Measurements from ENCODE around the gene ARMC9.

The ARMC9 gene

GRCh38 chr2:231376857-231377256 lies 178.4 kb downstream of the ARMC9 start:
- in situ Hi-C loops (cut with MboI; ENCODE audit: low sequenced_read_pairs) = no loop called here

GRCh38 chr2:231378026-231378722 lies 179.7 kb downstream of the ARMC9 start:
- in situ Hi-C loops (cut with MboI; ENCODE audit: low sequenced_read_pairs) = no loop called here

- in situ Hi-C loops (cut with MboI; ENCODE audit: low sequenced_read_pairs) = no loop called here
Observed at GRCh38 chr2:231379266-231380215, 181.1 kb downstream of the ARMC9 start.

DNA sequence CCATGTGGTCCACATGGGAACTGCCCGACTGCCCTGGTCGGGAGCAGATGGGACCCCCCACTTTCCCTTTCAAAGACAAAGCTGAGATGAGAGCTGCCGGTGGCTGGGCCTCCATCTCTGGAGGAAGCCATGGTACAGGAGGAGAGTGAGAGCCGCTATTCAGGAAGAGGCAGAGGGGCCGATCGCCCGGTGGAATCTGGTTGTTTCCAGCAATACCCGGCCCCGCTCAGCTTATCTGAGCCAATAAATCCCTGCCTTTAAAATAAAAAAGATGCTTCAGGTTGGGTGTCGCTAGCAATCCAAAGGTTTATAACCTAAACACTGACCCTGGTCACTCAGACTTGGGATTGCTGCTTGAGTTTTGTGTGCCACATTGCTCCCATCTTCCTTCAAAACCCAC lies 181.9 kb downstream of the ARMC9 start:
- in situ Hi-C loops (cut with MboI; ENCODE audit: low sequenced_read_pairs) = no loop called here

GRCh38 chr2:231380991-231381847 lies 182.8 kb downstream of the ARMC9 start:
- in situ Hi-C loops (cut with MboI; ENCODE audit: low sequenced_read_pairs) = no loop called here

DNA sequence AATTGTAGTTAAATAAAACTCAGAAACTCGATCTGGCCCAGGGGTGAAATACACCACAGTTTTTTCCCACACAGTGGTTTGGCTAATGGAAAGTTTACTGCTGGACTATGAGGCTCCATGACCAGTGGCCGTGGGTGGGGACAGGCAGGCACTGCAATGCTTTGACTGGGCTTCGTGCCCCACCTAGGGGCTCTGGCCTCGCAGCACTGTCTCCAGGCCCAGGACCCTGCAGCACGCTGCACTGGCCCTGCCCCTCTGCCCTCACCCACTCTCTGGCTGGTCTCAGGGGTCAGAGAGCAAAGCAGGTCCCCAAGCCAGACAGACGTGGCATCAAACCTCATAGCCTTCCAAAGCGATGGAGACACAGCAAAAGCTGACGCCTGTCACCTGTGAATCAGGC lies 183.7 kb downstream of the ARMC9 start:
- in situ Hi-C loops (cut with MboI; ENCODE audit: low sequenced_read_pairs) = no loop called here

DNA sequence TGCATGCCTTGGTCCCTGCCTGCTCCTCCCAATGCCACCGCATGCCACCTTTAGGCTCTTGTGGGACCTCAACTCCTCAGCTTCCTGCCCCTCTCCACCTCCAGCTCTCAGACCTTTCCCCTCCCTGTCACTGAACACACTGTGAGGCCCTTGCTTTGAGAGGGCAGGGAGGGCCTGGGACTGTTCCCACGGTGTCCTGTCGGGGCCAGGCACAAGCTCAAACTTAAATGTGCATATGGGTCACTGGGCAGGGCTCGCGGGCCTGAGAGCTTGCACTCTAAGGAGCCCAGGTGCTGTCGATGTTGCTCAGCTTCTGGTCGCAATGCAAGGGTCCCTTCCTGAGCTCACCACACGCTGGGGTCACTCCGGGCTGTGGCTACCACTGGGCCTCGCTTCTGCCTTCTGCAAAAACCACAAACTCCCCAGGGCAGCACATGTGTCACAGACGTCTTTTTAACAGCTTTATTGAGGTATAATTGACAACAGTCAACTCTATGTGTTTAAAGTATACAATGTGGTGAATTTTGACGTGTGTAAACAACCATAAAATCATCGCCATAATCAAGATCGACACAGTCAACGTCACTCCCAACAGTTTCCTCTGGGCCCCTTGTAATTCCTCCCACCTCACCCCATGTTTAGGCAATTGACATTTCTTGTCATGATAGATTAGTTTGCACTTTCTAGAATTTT lies 185.1 kb downstream of the ARMC9 start:
- in situ Hi-C loops (cut with MboI; ENCODE audit: low sequenced_read_pairs) = no loop called here

- in situ Hi-C loops (cut with MboI; ENCODE audit: low sequenced_read_pairs) = no loop called here
Observed at GRCh38 chr2:231384109-231384435, 185.6 kb downstream of the ARMC9 start.

- in situ Hi-C loops (cut with MboI; ENCODE audit: low sequenced_read_pairs) = no loop called here
Observed at GRCh38 chr2:231384970-231385369, 186.5 kb downstream of the ARMC9 start.

DNA sequence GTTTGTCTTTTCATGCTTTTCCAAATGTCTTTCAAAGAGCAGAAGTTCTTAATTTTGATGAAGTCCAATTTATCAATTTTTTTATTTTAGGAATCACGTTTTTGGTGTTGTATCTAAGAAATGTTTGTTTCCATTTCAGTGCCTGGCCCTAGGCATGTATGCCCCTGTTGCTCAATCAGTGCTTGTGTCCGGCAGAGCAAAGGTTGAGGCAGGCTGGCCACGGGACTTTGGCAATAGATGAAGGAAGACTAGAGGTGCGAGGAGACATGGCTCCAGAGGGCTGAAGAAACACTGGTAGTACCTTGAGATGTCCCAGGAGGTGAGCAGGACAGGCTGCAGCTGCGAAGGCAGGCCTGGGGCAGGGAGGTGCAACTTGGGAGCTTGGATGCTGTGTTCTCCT lies 187.0 kb downstream of the ARMC9 start:
- in situ Hi-C loops (cut with MboI; ENCODE audit: low sequenced_read_pairs) = no loop called here

GRCh38 chr2:231386446-231386845 lies 188.0 kb downstream of the ARMC9 start:
- in situ Hi-C loops (cut with MboI; ENCODE audit: low sequenced_read_pairs) = no loop called here

- in situ Hi-C loops (cut with MboI; ENCODE audit: low sequenced_read_pairs) = no loop called here
Observed at GRCh38 chr2:231387904-231388724, 189.7 kb downstream of the ARMC9 start.

- in situ Hi-C loops (cut with MboI; ENCODE audit: low sequenced_read_pairs) = no loop called here
Observed at GRCh38 chr2:231388725-231389346, 190.4 kb downstream of the ARMC9 start.

GRCh38 chr2:231390667-231391066 lies 192.2 kb downstream of the ARMC9 start:
- in situ Hi-C loops (cut with MboI; ENCODE audit: low sequenced_read_pairs) = no loop called here

- in situ Hi-C loops (cut with MboI; ENCODE audit: low sequenced_read_pairs) = no loop called here
Observed at GRCh38 chr2:231391981-231392380, 193.6 kb downstream of the ARMC9 start.

- in situ Hi-C loops (cut with MboI; ENCODE audit: low sequenced_read_pairs) = no loop called here
Observed at GRCh38 chr2:231392431-231393148, 194.2 kb downstream of the ARMC9 start.

GRCh38 chr2:231393149-231394131 lies 195.0 kb downstream of the ARMC9 start:
- in situ Hi-C loops (cut with MboI; ENCODE audit: low sequenced_read_pairs) = no loop called here
